SK-N-SH treated with all-trans-retinoic acid at 6 μM for 48 hours (cell line): ENCODE measurements around the gene CCDC6.

Source experiments
- ATAC-seq: fragments of 200-7000 bp; cut with Tn5 transposase; 3 replicates; pipeline ENCODE4 v1.9.1; 2020; ENCODE audit warnings: mild to moderate bottlenecking, moderate library complexity
- CREB5 ChIP-seq: fragments of 250-450 bp; sonication (Bioruptor Pico); IDR thresholded peaks from 2 replicates; pipeline ENCODE4 v1.5.1; 2020; ENCODE audit warnings: low read depth, mild to moderate bottlenecking, moderate library complexity
- CSDC2 ChIP-seq: fragments of 250-450 bp; sonication (Bioruptor Pico); IDR thresholded peaks from 2 replicates; pipeline ENCODE4 v1.5.0; 2020; ENCODE audit warnings: mild to moderate bottlenecking, moderate library complexity
- ESRRG ChIP-seq: fragments of 250-450 bp; sonication (Bioruptor Pico); IDR thresholded peaks from 2 replicates; pipeline ENCODE4 v1.6.1; 2021; ENCODE audit warnings: mild to moderate bottlenecking
- GLIS3 ChIP-seq: fragments of 250-450 bp; sonication (Bioruptor Pico); IDR thresholded peaks from 2 replicates; pipeline ENCODE4 v1.5.0; 2020; ENCODE audit warnings: mild to moderate bottlenecking, moderate library complexity
- OSR1 ChIP-seq: fragments of 250-450 bp; sonication (Bioruptor Pico); IDR thresholded peaks from 2 replicates; pipeline ENCODE4 v1.8.0; 2022; ENCODE audit warnings: moderate library complexity, mild to moderate bottlenecking, inconsistent platforms
- RARB ChIP-seq: fragments of 250-450 bp; sonication (Bioruptor Pico); IDR thresholded peaks from 2 replicates; pipeline ENCODE4 v1.8.0; 2021; ENCODE audit warnings: mild to moderate bottlenecking, moderate library complexity
- SNAI2 ChIP-seq: fragments of 250-450 bp; sonication (Bioruptor Pico); IDR thresholded peaks from 2 replicates; pipeline ENCODE4 v1.5.0; 2020; ENCODE audit warnings: mild to moderate bottlenecking, moderate library complexity
- TCF4 ChIP-seq: fragments of 250-450 bp; sonication (Bioruptor Pico); IDR thresholded peaks from 2 replicates; pipeline ENCODE4 v1.8.0; 2021; ENCODE audit warnings: mild to moderate bottlenecking, moderate library complexity, borderline replicate concordance
- TOX ChIP-seq: fragments of 250-450 bp; sonication (Bioruptor Pico); IDR thresholded peaks from 2 replicates; pipeline ENCODE4 v1.8.0; 2021; ENCODE audit warnings: mild to moderate bottlenecking, moderate library complexity, borderline replicate concordance
- ZC3H10 ChIP-seq: fragments of 250-450 bp; sonication (Bioruptor Pico); IDR thresholded peaks from 2 replicates; pipeline ENCODE4 v1.5.1; 2021; ENCODE audit warnings: mild to moderate bottlenecking, moderate library complexity
- ZFP3 ChIP-seq: fragments of 250-450 bp; sonication (Bioruptor Pico); IDR thresholded peaks from 2 replicates; pipeline ENCODE4 v1.5.0; 2020; ENCODE audit warnings: mild to moderate bottlenecking, moderate library complexity
- ZFP30 ChIP-seq: fragments of 450-650 bp; formaldehyde crosslinking; IDR thresholded peaks from 2 replicates; pipeline ENCODE4 v1.5.0; 2022; ENCODE audit warnings: mild to moderate bottlenecking, moderate library complexity
- ZNF565 ChIP-seq: fragments of 450-650 bp; formaldehyde crosslinking; conservative IDR thresholded peaks from 2 replicates; pipeline ENCODE4 v1.5.0; 2020; ENCODE audit warnings: low read depth, mild to moderate bottlenecking, moderate library complexity
- ZNF70 ChIP-seq: fragments of 450-650 bp; formaldehyde crosslinking; IDR thresholded peaks from 2 replicates; pipeline ENCODE4 v1.5.0; 2020; ENCODE audit warnings: mild to moderate bottlenecking, moderate library complexity
- ZNF8 ChIP-seq: fragments of 450-650 bp; formaldehyde crosslinking; IDR thresholded peaks from 2 replicates; pipeline ENCODE4 v1.5.0; 2020; ENCODE audit warnings: mild to moderate bottlenecking, moderate library complexity
- TF ChIP-seq, protein P1 (sequence below): fragments of 250-450 bp; sonication (Bioruptor Pico); IDR thresholded peaks from 2 replicates; pipeline ENCODE4 v1.5.0; 2020; ENCODE audit warnings: mild to moderate bottlenecking, moderate library complexity
- TF ChIP-seq, protein P2 (sequence below): fragments of 250-450 bp; sonication (Bioruptor Pico); IDR thresholded peaks from 2 replicates; pipeline ENCODE4 v1.8.0; 2021; ENCODE audit warnings: low read depth, mild to moderate bottlenecking, moderate library complexity, borderline replicate concordance
- TF ChIP-seq, protein P3 (sequence below): fragments of 250-450 bp; sonication (Bioruptor Pico); IDR thresholded peaks from 2 replicates; pipeline ENCODE4 v1.5.1; 2021; ENCODE audit warnings: mild to moderate bottlenecking, moderate library complexity

CCDC6 gene

DNA sequence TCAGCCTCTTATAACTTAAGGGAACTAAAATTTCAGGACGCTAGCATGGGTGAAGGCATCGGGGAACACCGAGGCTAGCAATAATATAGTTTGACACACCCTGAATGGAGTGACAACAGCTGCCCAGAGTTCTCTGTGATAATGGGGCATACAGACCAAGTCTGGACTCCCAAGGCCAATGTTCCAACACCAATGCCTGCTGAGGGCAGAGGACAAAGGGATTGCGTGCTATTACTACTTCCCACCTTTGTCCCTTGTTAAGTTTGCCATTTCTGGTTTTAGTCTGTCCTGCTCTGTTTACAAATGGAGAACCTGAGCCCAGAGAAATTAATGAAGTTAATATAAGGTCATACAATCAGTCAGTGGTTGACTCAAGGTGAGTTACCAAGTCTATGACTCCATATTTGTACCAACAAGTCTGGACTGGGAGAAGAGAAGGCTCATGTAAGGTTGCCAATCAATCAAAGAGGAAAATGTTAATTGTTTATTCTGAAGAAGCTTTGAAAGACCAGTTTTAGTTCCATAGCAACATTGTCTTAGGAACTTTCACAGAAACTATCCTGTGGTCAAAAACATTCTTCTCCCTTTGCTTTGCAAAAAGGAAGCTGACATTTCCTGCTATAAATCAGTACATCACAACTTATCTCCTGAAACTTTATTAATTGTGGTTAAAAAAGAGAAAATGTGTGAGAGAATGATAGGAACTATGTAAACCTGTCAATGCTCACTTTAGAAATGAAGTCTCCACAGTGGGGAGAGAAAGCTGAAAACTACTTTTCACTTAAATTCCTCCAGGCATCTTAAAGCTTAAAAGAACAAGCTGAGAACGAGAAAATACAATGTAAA is 74.5 kb downstream of the CCDC6 start:
- ATAC-seq: no peak
- no peak for TF ChIP-seq OSR1 (CRISPR knock-in tag)
- TF ChIP-seq TCF4: no peak
- no peak for TF ChIP-seq CSDC2 (CRISPR knock-in tag)
- TF ChIP-seq ZFP30 (CRISPR knock-in tag): no peak
- TF ChIP-seq, protein P1, sequence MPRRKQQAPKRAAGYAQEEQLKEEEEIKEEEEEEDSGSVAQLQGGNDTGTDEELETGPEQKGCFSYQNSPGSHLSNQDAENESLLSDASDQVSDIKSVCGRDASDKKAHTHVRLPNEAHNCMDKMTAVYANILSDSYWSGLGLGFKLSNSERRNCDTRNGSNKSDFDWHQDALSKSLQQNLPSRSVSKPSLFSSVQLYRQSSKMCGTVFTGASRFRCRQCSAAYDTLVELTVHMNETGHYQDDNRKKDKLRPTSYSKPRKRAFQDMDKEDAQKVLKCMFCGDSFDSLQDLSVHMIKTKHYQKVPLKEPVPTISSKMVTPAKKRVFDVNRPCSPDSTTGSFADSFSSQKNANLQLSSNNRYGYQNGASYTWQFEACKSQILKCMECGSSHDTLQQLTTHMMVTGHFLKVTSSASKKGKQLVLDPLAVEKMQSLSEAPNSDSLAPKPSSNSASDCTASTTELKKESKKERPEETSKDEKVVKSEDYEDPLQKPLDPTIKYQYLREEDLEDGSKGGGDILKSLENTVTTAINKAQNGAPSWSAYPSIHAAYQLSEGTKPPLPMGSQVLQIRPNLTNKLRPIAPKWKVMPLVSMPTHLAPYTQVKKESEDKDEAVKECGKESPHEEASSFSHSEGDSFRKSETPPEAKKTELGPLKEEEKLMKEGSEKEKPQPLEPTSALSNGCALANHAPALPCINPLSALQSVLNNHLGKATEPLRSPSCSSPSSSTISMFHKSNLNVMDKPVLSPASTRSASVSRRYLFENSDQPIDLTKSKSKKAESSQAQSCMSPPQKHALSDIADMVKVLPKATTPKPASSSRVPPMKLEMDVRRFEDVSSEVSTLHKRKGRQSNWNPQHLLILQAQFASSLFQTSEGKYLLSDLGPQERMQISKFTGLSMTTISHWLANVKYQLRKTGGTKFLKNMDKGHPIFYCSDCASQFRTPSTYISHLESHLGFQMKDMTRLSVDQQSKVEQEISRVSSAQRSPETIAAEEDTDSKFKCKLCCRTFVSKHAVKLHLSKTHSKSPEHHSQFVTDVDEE (CRISPR knock-in tag): no peak
- no peak for TF ChIP-seq RARB (CRISPR knock-in tag)
- no peak for TF ChIP-seq GLIS3
- no peak for TF ChIP-seq ZNF8
- TF ChIP-seq, protein P2, sequence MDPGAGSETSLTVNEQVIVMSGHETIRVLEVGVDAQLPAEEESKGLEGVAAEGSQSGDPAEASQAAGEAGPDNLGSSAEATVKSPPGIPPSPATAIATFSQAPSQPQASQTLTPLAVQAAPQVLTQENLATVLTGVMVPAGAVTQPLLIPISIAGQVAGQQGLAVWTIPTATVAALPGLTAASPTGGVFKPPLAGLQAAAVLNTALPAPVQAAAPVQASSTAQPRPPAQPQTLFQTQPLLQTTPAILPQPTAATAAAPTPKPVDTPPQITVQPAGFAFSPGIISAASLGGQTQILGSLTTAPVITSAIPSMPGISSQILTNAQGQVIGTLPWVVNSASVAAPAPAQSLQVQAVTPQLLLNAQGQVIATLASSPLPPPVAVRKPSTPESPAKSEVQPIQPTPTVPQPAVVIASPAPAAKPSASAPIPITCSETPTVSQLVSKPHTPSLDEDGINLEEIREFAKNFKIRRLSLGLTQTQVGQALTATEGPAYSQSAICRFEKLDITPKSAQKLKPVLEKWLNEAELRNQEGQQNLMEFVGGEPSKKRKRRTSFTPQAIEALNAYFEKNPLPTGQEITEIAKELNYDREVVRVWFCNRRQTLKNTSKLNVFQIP (CRISPR knock-in tag): no peak
- no peak for TF ChIP-seq ZC3H10
- TF ChIP-seq ESRRG (CRISPR knock-in tag): no peak
- no peak for TF ChIP-seq ZNF70 (CRISPR knock-in tag)
- no peak for TF ChIP-seq TOX
- no peak for TF ChIP-seq CREB5 (CRISPR knock-in tag)
- TF ChIP-seq, protein P3, sequence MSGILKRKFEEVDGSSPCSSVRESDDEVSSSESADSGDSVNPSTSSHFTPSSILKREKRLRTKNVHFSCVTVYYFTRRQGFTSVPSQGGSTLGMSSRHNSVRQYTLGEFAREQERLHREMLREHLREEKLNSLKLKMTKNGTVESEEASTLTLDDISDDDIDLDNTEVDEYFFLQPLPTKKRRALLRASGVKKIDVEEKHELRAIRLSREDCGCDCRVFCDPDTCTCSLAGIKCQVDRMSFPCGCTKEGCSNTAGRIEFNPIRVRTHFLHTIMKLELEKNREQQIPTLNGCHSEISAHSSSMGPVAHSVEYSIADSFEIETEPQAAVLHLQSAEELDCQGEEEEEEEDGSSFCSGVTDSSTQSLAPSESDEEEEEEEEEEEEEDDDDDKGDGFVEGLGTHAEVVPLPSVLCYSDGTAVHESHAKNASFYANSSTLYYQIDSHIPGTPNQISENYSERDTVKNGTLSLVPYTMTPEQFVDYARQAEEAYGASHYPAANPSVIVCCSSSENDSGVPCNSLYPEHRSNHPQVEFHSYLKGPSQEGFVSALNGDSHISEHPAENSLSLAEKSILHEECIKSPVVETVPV (CRISPR knock-in tag): no peak
- TF ChIP-seq SNAI2 (CRISPR knock-in tag): no peak

- TF ChIP-seq TOX: no peak
- TF ChIP-seq CSDC2 (CRISPR knock-in tag): no peak
- TF ChIP-seq ZNF565 (CRISPR knock-in tag): no peak
- TF ChIP-seq ZNF70 (CRISPR knock-in tag): no peak
- no peak for TF ChIP-seq ZNF8
- no peak for TF ChIP-seq ZFP3 (CRISPR knock-in tag)
- ATAC-seq: peak; percentile 92
Observed at GRCh38 chr10:59830601-59831259, 75.6 kb downstream of the CCDC6 start.

- no peak for ATAC-seq
- TF ChIP-seq ZNF70 (CRISPR knock-in tag) (no peak), ZNF8 (no peak), ZNF565 (CRISPR knock-in tag) (no peak), CSDC2 (CRISPR knock-in tag) (no peak), TCF4 (no peak)
- TF ChIP-seq, protein P2 (CRISPR knock-in tag): no peak
- TF ChIP-seq, all 23 proteins: peak for 0
Observed at GRCh38 chr10:59829601-59830000, 76.8 kb downstream of the CCDC6 start.
